ENCODE measurements around the gene CTTNBP2.

- TF ChIP-seq CTCF (IDR thresholded peaks at IDR 0.05) (no peak), POLR2AphosphoS5 (IDR thresholded peaks at IDR 0.05) (no peak), POLR2A (IDR thresholded peaks at IDR 0.05) (no peak)
Observed at GRCh38 chr7:117666031-117666430, 207.2 kb downstream of the CTTNBP2 start.

Data from transverse colon (tissue), 4 donors.